HCT116 (cell line): Measurements from ENCODE around the gene PSMA6. TPM values are rescaled to one million over a fixed set of nuclear protein-coding genes. Genes with fewer than 3 reads are reported as not detected.

Experiments used
- ATAC-seq: fragments of 200-7000 bp; cut with Tn5 transposase; 2 replicates; pipeline ENCODE4 v1.9.1; 2020; ENCODE audit warnings: mild to moderate bottlenecking, moderate library complexity
- BruUV-seq: library from RNA; stranded (reverse); fragments of 400-500 nt; replicated peaks from 2 replicates; lab custom pipeline; 2021; lab: Mats Ljungman, UMichigan
- CTCF ChIA-PET: fragments of 300-600 bp; sonication (Branson Sonifier 250); formaldehyde crosslinking; loops from one replicate; lab custom pipeline; 2021; ENCODE audit warnings: antibody characterized with exemption; lab: Charles Lee
- POLR2A ChIA-PET: fragments of 300-600, 350-600 bp; sonication (Branson Sonifier 250); formaldehyde crosslinking; loops from one replicate; lab custom pipeline; 2021; ENCODE audit warnings: antibody characterized with exemption; lab: Charles Lee
- RAD21 ChIA-PET, 2 experiments: fragments of 300-600 bp; sonication (Branson Sonifier 250); formaldehyde crosslinking; loops; one replicate each; lab custom pipeline; 2023; ENCODE audit warnings: low total read pairs in 2 of 2; ENCODE audit not compliant: uncharacterized antibody in 2 of 2, unreplicated experiment in 2 of 2, low non-redundant PET in 1 of 2; lab: Charles Lee
- DNase-seq: peaks from one replicate; pipeline ENCODE4 v3.0.0-alpha.2; 2010; ENCODE audit warnings: low read depth, low spot score
- H2AFZ ChIP-seq: fragments of 200-600 bp; shearing (Covaris generic), sonication (generic); 2 replicates; pipeline ENCODE4 v1.6.1; 2017; ENCODE audit warnings: low read depth, mixed run types, mixed read lengths, antibody characterized with exemption, low read length; ENCODE audit not compliant: poor library complexity, severe bottlenecking
- H3K27ac ChIP-seq: 2 replicates; pipeline ENCODE4 v1.5.1; 2012; ENCODE audit warnings: low read depth, low read length
- H3K27me3 ChIP-seq: fragments of 200-600 bp; sonication (generic); 2 replicates; pipeline ENCODE4 v1.6.1; 2016; ENCODE audit warnings: mixed run types, low read length, mixed read lengths; ENCODE audit not compliant: insufficient read depth
- H3K36me3 ChIP-seq, 2 experiments: fragments of 200-500 bp in 1 of 2; fragments of 200-600 bp in 1 of 2; sonication (Bioruptor generic) in 1 of 2; sonication (generic) in 1 of 2; 2 replicates each; pipeline versions ENCODE4 v1.5.1 to v1.6.1; 2014 to 2016; ENCODE audit warnings: low read length in 2 of 2, inconsistent platforms in 1 of 2, mixed read lengths in 1 of 2, mixed run types in 1 of 2; ENCODE audit not compliant: insufficient read depth in 2 of 2, control insufficient read depth in 1 of 2
- H3K4me1 ChIP-seq, 2 experiments: fragments of 200-600 bp in 1 of 2; sonication (generic) in 1 of 2; 2 replicates each; pipeline versions ENCODE4 v1.5.1 to v1.6.1; 2012 to 2017; ENCODE audit warnings: low read length in 2 of 2, inconsistent platforms in 1 of 2, mild to moderate bottlenecking in 1 of 2, mixed read lengths in 1 of 2, mixed run types in 1 of 2, moderate library complexity in 1 of 2; ENCODE audit not compliant: insufficient read depth in 2 of 2, control insufficient read depth in 1 of 2
- H3K4me2 ChIP-seq: fragments of 200-600 bp; sonication (generic); 2 replicates; pipeline ENCODE4 v1.6.1; 2017; ENCODE audit warnings: mixed run types, low read length, mixed read lengths
- H3K4me3 ChIP-seq, 2 experiments: fragments of 200-600 bp in 1 of 2; sonication (generic) in 1 of 2; replicated peaks in 1 of 2; 2 replicates each; pipeline ENCODE4 v1.5.1; 2011 to 2016; ENCODE audit warnings: low read length in 2 of 2, control low read depth in 1 of 2, low read depth in 1 of 2, mild to moderate bottlenecking in 1 of 2, mixed read lengths in 1 of 2, mixed run types in 1 of 2
- H3K79me2 ChIP-seq: fragments of 200-600 bp; sonication (generic); 2 replicates; pipeline ENCODE4 v1.6.1; 2017; ENCODE audit warnings: mild to moderate bottlenecking, mixed run types, low read length, moderate library complexity, mixed read lengths; ENCODE audit not compliant: insufficient read depth
- H3K9ac ChIP-seq: fragments of 200-600 bp; sonication (generic); 2 replicates; pipeline ENCODE4 v1.6.1; 2016; ENCODE audit warnings: low read length, mixed read lengths
- H3K9me2 ChIP-seq: fragments of 200-600 bp; sonication (generic), shearing (Covaris generic); 2 replicates; pipeline ENCODE4 v1.6.1; 2017; ENCODE audit warnings: mixed run types, mild to moderate bottlenecking, moderate library complexity; ENCODE audit not compliant: insufficient read depth
- H3K9me3 ChIP-seq, 2 experiments: fragments of 200-500 bp in 1 of 2; fragments of 200-600 bp in 1 of 2; sonication (Bioruptor generic) in 1 of 2; sonication (generic) in 1 of 2; 2 replicates each; pipeline ENCODE4 v1.6.1; 2014 to 2017; ENCODE audit warnings: low read length in 2 of 2, mixed read lengths in 2 of 2, inconsistent platforms in 1 of 2, low read depth in 1 of 2, mild to moderate bottlenecking in 1 of 2, mixed run types in 1 of 2, moderate library complexity in 1 of 2; ENCODE audit not compliant: control insufficient read depth in 1 of 2, insufficient read depth in 1 of 2
- H4K20me1 ChIP-seq: fragments of 200-600 bp; sonication (generic), shearing (Covaris generic); 2 replicates; pipeline ENCODE4 v1.6.1; 2017; ENCODE audit warnings: mixed run types, mild to moderate bottlenecking, moderate library complexity; ENCODE audit not compliant: insufficient read depth
- ATF3 ChIP-seq: IDR thresholded peaks from 2 replicates; pipeline ENCODE4 v1.6.1; 2012
- CBX3 ChIP-seq: IDR thresholded peaks from 2 replicates; pipeline ENCODE4 v1.6.1; 2012; ENCODE audit warnings: low read depth
- EGR1 ChIP-seq: IDR thresholded peaks from 2 replicates; pipeline ENCODE4 v1.6.1; 2012; ENCODE audit warnings: low read depth
- ELF1 ChIP-seq: IDR thresholded peaks from 2 replicates; pipeline ENCODE4 v1.6.1; 2012; ENCODE audit warnings: low read depth, borderline replicate concordance
- EZH2 ChIP-seq: fragments of 200-600 bp; sonication (generic); IDR thresholded peaks from 2 replicates; pipeline ENCODE4 v1.6.1; 2017; ENCODE audit warnings: antibody characterized with exemption, mixed run types
- EZH2phosphoT487 ChIP-seq: fragments of 200-600 bp; IDR thresholded peaks from 2 replicates; pipeline ENCODE4 v1.6.1; 2018; ENCODE audit warnings: antibody characterized with exemption, borderline replicate concordance
- FOSL1 ChIP-seq: IDR thresholded peaks from 2 replicates; pipeline ENCODE4 v1.6.1; 2012; ENCODE audit warnings: low read depth
- JUND ChIP-seq: IDR thresholded peaks from 2 replicates; pipeline ENCODE4 v1.6.1; 2012
- POLR2A ChIP-seq: IDR thresholded peaks from 2 replicates; pipeline ENCODE4 v1.7.0; 2011; ENCODE audit warnings: borderline replicate concordance; ENCODE audit not compliant: insufficient read depth, insufficient read length; ENCODE audit errors: extremely low read depth
- POLR2AphosphoS5 ChIP-seq: IDR thresholded peaks from 2 replicates; pipeline ENCODE4 v1.6.1; 2011; ENCODE audit warnings: mild to moderate bottlenecking, low read depth, low read length, moderate library complexity
- SP1 ChIP-seq: IDR thresholded peaks from 2 replicates; pipeline ENCODE4 v1.6.1; 2012; ENCODE audit warnings: low read depth
- SRF ChIP-seq: IDR thresholded peaks from 2 replicates; pipeline ENCODE4 v1.6.1; 2012; ENCODE audit warnings: low read depth
- TCF7L2 ChIP-seq: IDR thresholded peaks from 2 replicates; pipeline ENCODE4 v1.7.0; 2011; ENCODE audit warnings: borderline replicate concordance, inconsistent platforms; ENCODE audit not compliant: insufficient read depth, insufficient read length; ENCODE audit errors: extremely low read depth
- YY1 ChIP-seq: IDR thresholded peaks from 2 replicates; pipeline ENCODE4 v1.6.1; 2011; ENCODE audit warnings: low read length, low read depth, moderate library complexity, mild to moderate bottlenecking; ENCODE audit not compliant: insufficient replicate concordance; ENCODE audit errors: extremely low read depth
- ZBTB33 ChIP-seq: IDR thresholded peaks from 2 replicates; pipeline ENCODE4 v1.6.1; 2011; ENCODE audit warnings: mild to moderate bottlenecking, low read length, moderate library complexity; ENCODE audit not compliant: insufficient replicate concordance; ENCODE audit errors: extremely low read depth
- ZFX ChIP-seq: fragments of 450-650 bp; IDR thresholded peaks from 2 replicates; pipeline ENCODE4 v1.6.1; 2017
- ZNF274 ChIP-seq: fragments of 200-500 bp; sonication (Bioruptor generic); IDR thresholded peaks from 2 replicates; pipeline ENCODE4 v1.6.1; 2014; ENCODE audit warnings: mild to moderate bottlenecking, low read depth, low read length, inconsistent platforms
- intact Hi-C: fragments of 100-400 bp; cut with micrococcal nuclease; formaldehyde crosslinking; loops from 2 replicates; pipeline ENCODE4 v1.10.0; 2022
- total RNA-seq: library from RNA; stranded (reverse); gene quantifications from one replicate; pipeline ENCODE4 v1.2.1, GENCODE V29; 2021; ENCODE audit not compliant: unreplicated experiment
- TF ChIP-seq, protein P1 (sequence below), 3 experiments: fragments of 200-600 bp in 1 of 3; sonication (generic) in 1 of 3; IDR thresholded peaks in 2 of 3; conservative IDR thresholded peaks in 1 of 3; 2 replicates each; pipeline ENCODE4 v1.5.1; 2012 to 2017; ENCODE audit warnings: low read depth in 2 of 3, low read length in 2 of 3, antibody characterized with exemption in 1 of 3, borderline replicate concordance in 1 of 3, control low read depth in 1 of 3, mild to moderate bottlenecking in 1 of 3, mixed read lengths in 1 of 3, mixed run types in 1 of 3, moderate library complexity in 1 of 3; ENCODE audit not compliant: insufficient read depth in 1 of 3
- TF ChIP-seq, protein P2 (sequence below): IDR thresholded peaks from 2 replicates; pipeline ENCODE4 v1.6.1; 2012

PSMA6 gene
- total RNA-seq, 1 experiment from 2014 or later, result 194 TPM

GRCh38 chr14:35320472-35320871 is 28.3 kb downstream of the PSMA6 start:
- Histone ChIP-seq H3K9ac (no peak overlapping the region), H3K9me3 (no peaks in the 10 kb centered on the region), H3K79me2 (no peaks in the 10 kb centered on the region), H3K27me3 (no peaks in the 10 kb centered on the region), H3K4me3 (no peak overlapping the region), H3K9me2 (no peaks in the 10 kb centered on the region), H3K4me2 (no peak overlapping the region), H2AFZ (no peak overlapping the region), H4K20me1 (no peaks in the 10 kb centered on the region), H3K27ac (no peak overlapping the region), H3K36me3 (peaks cover 9% of the 10 kb centered on the region in 2 experiments), H3K4me1 (no peaks in the 10 kb centered on the region)
- no TSS peak for BruUV-seq
- no peak for ATAC-seq
- DNase-seq, result no peak
- ChIA-PET POLR2A (no interaction called here), RAD21 (no interaction called here), CTCF (no interaction called here)
- intact Hi-C loops, result no loop called here
- TF ChIP-seq SRF (no peak), ELF1 (no peak), ZFX (no peak), ZBTB33 (no peak), EZH2phosphoT487 (no peak), EGR1 (no peak), CBX3 (no peak), TCF7L2 (no peak), POLR2AphosphoS5 (no peak), POLR2A (no peak), ZNF274 (no peak), EZH2 (no peak), FOSL1 (no peak), SP1 (no peak), ATF3 (no peak), YY1 (no peak), JUND (no peak)
- TF ChIP-seq, protein P1, sequence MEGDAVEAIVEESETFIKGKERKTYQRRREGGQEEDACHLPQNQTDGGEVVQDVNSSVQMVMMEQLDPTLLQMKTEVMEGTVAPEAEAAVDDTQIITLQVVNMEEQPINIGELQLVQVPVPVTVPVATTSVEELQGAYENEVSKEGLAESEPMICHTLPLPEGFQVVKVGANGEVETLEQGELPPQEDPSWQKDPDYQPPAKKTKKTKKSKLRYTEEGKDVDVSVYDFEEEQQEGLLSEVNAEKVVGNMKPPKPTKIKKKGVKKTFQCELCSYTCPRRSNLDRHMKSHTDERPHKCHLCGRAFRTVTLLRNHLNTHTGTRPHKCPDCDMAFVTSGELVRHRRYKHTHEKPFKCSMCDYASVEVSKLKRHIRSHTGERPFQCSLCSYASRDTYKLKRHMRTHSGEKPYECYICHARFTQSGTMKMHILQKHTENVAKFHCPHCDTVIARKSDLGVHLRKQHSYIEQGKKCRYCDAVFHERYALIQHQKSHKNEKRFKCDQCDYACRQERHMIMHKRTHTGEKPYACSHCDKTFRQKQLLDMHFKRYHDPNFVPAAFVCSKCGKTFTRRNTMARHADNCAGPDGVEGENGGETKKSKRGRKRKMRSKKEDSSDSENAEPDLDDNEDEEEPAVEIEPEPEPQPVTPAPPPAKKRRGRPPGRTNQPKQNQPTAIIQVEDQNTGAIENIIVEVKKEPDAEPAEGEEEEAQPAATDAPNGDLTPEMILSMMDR (IDR thresholded peaks at IDR 0.05 in 2 of 3, conservative IDR thresholded peaks at IDR 0.05 in 1 of 3; ENCODE audit: borderline replicate concordance in 1 of 3, insufficient read depth in 1 of 3, low read depth in 2 of 3, low read length in 2 of 3), result no peak
- TF ChIP-seq, protein P2, sequence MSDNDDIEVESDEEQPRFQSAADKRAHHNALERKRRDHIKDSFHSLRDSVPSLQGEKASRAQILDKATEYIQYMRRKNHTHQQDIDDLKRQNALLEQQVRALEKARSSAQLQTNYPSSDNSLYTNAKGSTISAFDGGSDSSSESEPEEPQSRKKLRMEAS, result no peak
